ENCODE results near the gene WDFY4. TPM values are rescaled to one million over a fixed set of nuclear protein-coding genes. Genes with fewer than 3 reads are reported as not detected.

The WDFY4 gene
- total and polyA plus RNA-seq, 2 experiments from 2014 or later: 0.14 TPM; not detected in 1

DNA sequence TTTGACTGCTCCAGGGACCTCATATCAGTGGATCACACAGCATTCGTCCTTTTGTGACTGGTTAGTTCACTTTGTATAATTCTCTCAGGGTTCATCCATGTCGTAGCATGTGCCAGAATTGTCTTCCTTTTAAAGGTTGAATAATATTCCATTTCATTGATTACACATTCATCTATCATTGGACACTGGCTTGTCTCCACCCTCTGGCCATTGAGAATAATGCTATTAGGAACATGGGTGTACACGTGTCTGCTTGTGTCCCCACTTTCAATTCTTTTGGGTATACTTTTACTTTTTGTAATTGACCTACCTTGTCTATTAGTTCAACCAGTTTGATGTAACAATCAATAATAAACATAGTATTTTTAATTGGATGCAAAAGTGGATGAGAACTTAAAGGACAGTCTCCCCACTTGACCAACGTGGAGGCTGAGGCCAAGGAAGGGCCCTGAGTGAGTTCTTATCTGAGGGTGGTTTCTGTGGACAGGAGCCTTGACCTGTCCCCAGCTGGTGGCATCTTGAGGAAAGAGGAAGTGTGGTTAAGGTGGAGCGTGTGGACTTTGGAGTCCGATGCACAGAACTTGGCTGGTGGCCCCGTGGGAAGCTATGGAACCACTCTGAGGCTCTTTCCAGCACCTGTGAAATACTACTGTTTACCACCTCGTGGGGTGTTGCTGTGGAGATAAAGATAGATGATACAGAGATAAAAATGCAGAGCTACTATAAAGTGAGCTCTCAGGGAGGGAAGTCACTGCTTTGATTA lies 16.6 kb downstream of the WDFY4 start (continued):
- TF ChIP-seq, protein P1, sequence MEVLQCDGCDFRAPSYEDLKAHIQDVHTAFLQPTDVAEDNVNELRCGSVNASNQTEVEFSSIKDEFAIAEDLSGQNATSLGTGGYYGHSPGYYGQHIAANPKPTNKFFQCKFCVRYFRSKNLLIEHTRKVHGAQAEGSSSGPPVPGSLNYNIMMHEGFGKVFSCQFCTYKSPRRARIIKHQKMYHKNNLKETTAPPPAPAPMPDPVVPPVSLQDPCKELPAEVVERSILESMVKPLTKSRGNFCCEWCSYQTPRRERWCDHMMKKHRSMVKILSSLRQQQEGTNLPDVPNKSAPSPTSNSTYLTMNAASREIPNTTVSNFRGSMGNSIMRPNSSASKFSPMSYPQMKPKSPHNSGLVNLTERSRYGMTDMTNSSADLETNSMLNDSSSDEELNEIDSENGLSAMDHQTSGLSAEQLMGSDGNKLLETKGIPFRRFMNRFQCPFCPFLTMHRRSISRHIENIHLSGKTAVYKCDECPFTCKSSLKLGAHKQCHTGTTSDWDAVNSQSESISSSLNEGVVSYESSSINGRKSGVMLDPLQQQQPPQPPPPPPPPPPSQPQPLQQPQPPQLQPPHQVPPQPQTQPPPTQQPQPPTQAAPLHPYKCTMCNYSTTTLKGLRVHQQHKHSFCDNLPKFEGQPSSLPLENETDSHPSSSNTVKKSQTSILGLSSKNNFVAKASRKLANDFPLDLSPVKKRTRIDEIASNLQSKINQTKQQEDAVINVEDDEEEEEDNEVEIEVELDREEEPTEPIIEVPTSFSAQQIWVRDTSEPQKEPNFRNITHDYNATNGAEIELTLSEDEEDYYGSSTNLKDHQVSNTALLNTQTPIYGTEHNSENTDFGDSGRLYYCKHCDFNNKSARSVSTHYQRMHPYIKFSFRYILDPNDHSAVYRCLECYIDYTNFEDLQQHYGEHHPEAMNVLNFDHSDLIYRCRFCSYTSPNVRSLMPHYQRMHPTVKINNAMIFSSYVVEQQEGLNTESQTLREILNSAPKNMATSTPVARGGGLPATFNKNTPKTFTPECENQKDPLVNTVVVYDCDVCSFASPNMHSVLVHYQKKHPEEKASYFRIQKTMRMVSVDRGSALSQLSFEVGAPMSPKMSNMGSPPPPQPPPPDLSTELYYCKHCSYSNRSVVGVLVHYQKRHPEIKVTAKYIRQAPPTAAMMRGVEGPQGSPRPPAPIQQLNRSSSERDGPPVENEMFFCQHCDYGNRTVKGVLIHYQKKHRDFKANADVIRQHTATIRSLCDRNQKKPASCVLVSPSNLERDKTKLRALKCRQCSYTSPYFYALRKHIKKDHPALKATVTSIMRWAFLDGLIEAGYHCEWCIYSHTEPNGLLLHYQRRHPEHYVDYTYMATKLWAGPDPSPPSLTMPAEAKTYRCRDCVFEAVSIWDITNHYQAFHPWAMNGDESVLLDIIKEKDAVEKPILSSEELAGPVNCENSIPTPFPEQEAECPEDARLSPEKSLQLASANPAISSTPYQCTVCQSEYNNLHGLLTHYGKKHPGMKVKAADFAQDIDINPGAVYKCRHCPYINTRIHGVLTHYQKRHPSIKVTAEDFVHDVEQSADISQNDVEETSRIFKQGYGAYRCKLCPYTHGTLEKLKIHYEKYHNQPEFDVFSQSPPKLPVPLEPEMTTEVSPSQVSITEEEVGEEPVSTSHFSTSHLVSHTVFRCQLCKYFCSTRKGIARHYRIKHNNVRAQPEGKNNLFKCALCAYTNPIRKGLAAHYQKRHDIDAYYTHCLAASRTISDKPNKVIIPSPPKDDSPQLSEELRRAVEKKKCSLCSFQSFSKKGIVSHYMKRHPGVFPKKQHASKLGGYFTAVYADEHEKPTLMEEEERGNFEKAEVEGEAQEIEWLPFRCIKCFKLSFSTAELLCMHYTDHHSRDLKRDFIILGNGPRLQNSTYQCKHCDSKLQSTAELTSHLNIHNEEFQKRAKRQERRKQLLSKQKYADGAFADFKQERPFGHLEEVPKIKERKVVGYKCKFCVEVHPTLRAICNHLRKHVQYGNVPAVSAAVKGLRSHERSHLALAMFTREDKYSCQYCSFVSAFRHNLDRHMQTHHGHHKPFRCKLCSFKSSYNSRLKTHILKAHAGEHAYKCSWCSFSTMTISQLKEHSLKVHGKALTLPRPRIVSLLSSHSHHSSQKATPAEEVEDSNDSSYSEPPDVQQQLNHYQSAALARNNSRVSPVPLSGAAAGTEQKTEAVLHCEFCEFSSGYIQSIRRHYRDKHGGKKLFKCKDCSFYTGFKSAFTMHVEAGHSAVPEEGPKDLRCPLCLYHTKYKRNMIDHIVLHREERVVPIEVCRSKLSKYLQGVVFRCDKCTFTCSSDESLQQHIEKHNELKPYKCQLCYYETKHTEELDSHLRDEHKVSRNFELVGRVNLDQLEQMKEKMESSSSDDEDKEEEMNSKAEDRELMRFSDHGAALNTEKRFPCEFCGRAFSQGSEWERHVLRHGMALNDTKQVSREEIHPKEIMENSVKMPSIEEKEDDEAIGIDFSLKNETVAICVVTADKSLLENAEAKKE (CRISPR knock-in tag; IDR thresholded peaks at IDR 0.05): no peak
- TF ChIP-seq NANOG (IDR thresholded peaks at IDR 0.05; ENCODE audit: borderline replicate concordance) (no peak), EZH2phosphoT487 (IDR thresholded peaks at IDR 0.05; ENCODE audit: unreplicated experiment) (no peak), STAT1 (IDR thresholded peaks at IDR 0.05; ENCODE audit: unreplicated experiment) (no peak), ZNF114 (CRISPR knock-in tag; IDR thresholded peaks at IDR 0.05) (no peak), CREB1 (CRISPR knock-in tag; IDR thresholded peaks at IDR 0.05; ENCODE audit: low read depth) (no peak), JUNB (IDR thresholded peaks at IDR 0.05; ENCODE audit: unreplicated experiment) (no peak)

DNA sequence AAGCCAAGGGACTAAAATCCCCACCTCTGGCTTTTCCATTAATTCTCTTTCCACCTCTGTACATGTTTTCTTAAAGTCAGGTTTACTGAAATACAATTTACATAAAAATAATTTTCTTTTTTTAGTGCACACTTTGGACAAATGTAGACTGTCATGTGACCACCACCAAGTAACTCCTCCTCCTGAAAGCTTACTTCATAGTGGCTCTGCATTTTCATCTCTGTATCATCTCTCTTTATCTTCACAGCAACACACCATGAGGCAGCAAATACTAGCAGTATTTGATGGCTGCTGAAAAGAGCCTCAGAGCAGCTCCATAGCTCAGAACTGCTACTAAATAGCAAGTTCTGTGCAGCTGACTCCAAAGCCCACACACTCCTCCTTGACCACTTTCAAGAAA lies 17.3 kb downstream of the WDFY4 start:
- peaks cover 6% of the 10 kb centered on the region for H3K27me3 Mint-ChIP-seq (ENCODE audit: insufficient read depth, low read depth, poor library complexity)
- H3K4me1 Mint-ChIP-seq: peaks cover 9% of the 10 kb centered on the region

More for the DNA sequence above, 17.3 kb downstream of the WDFY4 start:
- no peak overlapping the region for H3K4me3 Mint-ChIP-seq
- DNase-seq (ENCODE audit: low spot score): no peak
- H3K9me3 Mint-ChIP-seq: no peaks in the 10 kb centered on the region
- H3K27ac Mint-ChIP-seq: no peak overlapping the region
- Histone ChIP-seq H3K79me2 (replicated peaks; ENCODE audit: insufficient read depth) (no peaks in the 10 kb centered on the region), H3F3A (replicated peaks; ENCODE audit: low read depth) (no peaks in the 10 kb centered on the region), H3K4me1 (ENCODE audit: insufficient read depth) (peaks cover 4% of the 10 kb centered on the region), H3K4me2 (no peak overlapping the region), H3K4me3 (no peak overlapping the region), H3K27ac (ENCODE audit: low read depth) (no peak overlapping the region), H4K20me1 (replicated peaks; ENCODE audit: insufficient read depth) (no peaks in the 10 kb centered on the region; the same call in 1 of the 2 replicates), H3K27me3 (ENCODE audit: insufficient read depth) (no peaks in the 10 kb centered on the region), H3K36me3 (ENCODE audit: insufficient read depth) (no peaks in the 10 kb centered on the region), H2AFZ (no peak overlapping the region), H3K9me2 (ENCODE audit: insufficient read depth) (no peaks in the 10 kb centered on the region)
- TF ChIP-seq JUNB (IDR thresholded peaks at IDR 0.05; ENCODE audit: unreplicated experiment) (no peak), NANOG (IDR thresholded peaks at IDR 0.05; ENCODE audit: borderline replicate concordance) (no peak)
- TF ChIP-seq, protein P1 (CRISPR knock-in tag; IDR thresholded peaks at IDR 0.05): no peak
- no peaks in the 10 kb centered on the region; the same call in 2 of the 3 replicates for H3K36me3 Mint-ChIP-seq (ENCODE audit: low read depth)
- no peak for ATAC-seq
